Fibroblast of pulmonary artery (primary cell): Measurements from ENCODE around the gene TBC1D10B.
"Not testable (repeated sequence)": the region's sequence is repeated elsewhere in the genome, so short reads cannot be mapped to it uniquely, and the experiment has no call there.

Experiments
- DNase-seq: peaks from one replicate; pipeline ENCODE4 v3.0.0-alpha.2; 2010; ENCODE audit warnings: low read depth
- H3K4me3 ChIP-seq: replicated peaks from 2 replicates; pipeline ENCODE4 v1.5.1; 2011; ENCODE audit warnings: low read depth, mild to moderate bottlenecking, control low read depth, low read length, moderate library complexity

The TBC1D10B gene

GRCh38 chr16:30318647-30319046 lies 51.6 kb downstream of the TBC1D10B start:
- DNase-seq: not testable (repeated sequence)

GRCh38 chr16:30310937-30311336 lies 59.4 kb downstream of the TBC1D10B start:
- not testable (repeated sequence) for H3K4me3 ChIP-seq, DNase-seq

More at GRCh38 chr16:30318647-30319046, 51.6 kb downstream of the TBC1D10B start:
- not testable (repeated sequence) for H3K4me3 ChIP-seq

- DNase-seq: not testable (repeated sequence)
Observed at GRCh38 chr16:30309255-30309654, 61.0 kb downstream of the TBC1D10B start.

More at GRCh38 chr16:30309255-30309654, 61.0 kb downstream of the TBC1D10B start:
- H3K4me3 ChIP-seq: not testable (repeated sequence)
